GM23338 (cell line): Measurements from ENCODE around the gene INPP5D. TPM values are rescaled to one million over a fixed set of nuclear protein-coding genes. Genes with fewer than 3 reads are reported as not detected.

Experiments
- ATAC-seq: fragments of 200-7000 bp; cut with Tn5 transposase; 3 replicates; pipeline ENCODE4 v1.9.1; 2020
- DNase-seq: peaks from one replicate; pipeline ENCODE4 v3.0.0-alpha.2; 2015; ENCODE audit warnings: low spot score
- H2AFZ ChIP-seq: fragments of 200-600 bp; sonication (generic); 2 replicates; pipeline ENCODE4 v1.8.0; 2016; ENCODE audit warnings: antibody characterized with exemption, mild to moderate bottlenecking, moderate library complexity
- H3F3A ChIP-seq: fragments of 200-600 bp; sonication (generic); replicated peaks from 2 replicates; pipeline ENCODE4 v1.8.0; 2017; ENCODE audit warnings: antibody characterized with exemption, mixed run types, low read depth
- H3K27ac ChIP-seq: fragments of 200-600 bp; sonication (generic); 2 replicates; pipeline ENCODE4 v1.6.1; 2016; ENCODE audit warnings: low read depth
- H3K27me3 ChIP-seq: fragments of 200-600 bp; sonication (generic); 2 replicates; pipeline ENCODE4 v1.8.0; 2016; ENCODE audit warnings: mild to moderate bottlenecking, mixed run types, moderate library complexity; ENCODE audit not compliant: insufficient read depth
- H3K36me3 ChIP-seq: fragments of 200-600 bp; sonication (generic); 2 replicates; pipeline ENCODE4 v1.8.0; 2016; ENCODE audit warnings: mild to moderate bottlenecking; ENCODE audit not compliant: insufficient read depth
- H3K4me1 ChIP-seq: fragments of 200-600 bp; sonication (generic); 2 replicates; pipeline ENCODE4 v1.8.0; 2016; ENCODE audit warnings: mild to moderate bottlenecking, moderate library complexity; ENCODE audit not compliant: insufficient read depth
- H3K4me2 ChIP-seq: fragments of 200-600 bp; sonication (generic); 2 replicates; pipeline ENCODE4 v1.7.1; 2017; ENCODE audit warnings: mixed run types
- H3K4me3 ChIP-seq: fragments of 200-600 bp; sonication (generic); 2 replicates; pipeline ENCODE4 v1.6.1; 2016; ENCODE audit warnings: mixed run types
- H3K79me2 ChIP-seq: fragments of 200-600 bp; sonication (generic); replicated peaks from 2 replicates; pipeline ENCODE4 v1.8.0; 2017; ENCODE audit warnings: mild to moderate bottlenecking; ENCODE audit not compliant: insufficient read depth
- H3K9me2 ChIP-seq: fragments of 200-600 bp; sonication (generic); 2 replicates; pipeline ENCODE4 v1.8.0; 2017; ENCODE audit not compliant: insufficient read depth
- H4K20me1 ChIP-seq: fragments of 200-600 bp; sonication (generic); replicated peaks from 2 replicates; pipeline ENCODE4 v1.8.0; 2017; ENCODE audit warnings: mild to moderate bottlenecking; ENCODE audit not compliant: insufficient read depth
- H3K27ac Mint-ChIP-seq: 2 replicates; pipeline ENCODE4 v1.8.0; 2020; ENCODE audit warnings: inconsistent platforms, mild to moderate bottlenecking, moderate library complexity, mixed read lengths
- H3K27me3 Mint-ChIP-seq: 3 replicates; pipeline ENCODE4 v1.8.0; 2022; ENCODE audit warnings: low read depth, mild to moderate bottlenecking, moderate library complexity, mixed read lengths, inconsistent platforms; ENCODE audit not compliant: insufficient read depth, poor library complexity
- H3K36me3 Mint-ChIP-seq: 3 replicates; pipeline ENCODE4 v1.8.0; 2021; ENCODE audit warnings: low read depth, mild to moderate bottlenecking, inconsistent platforms, moderate library complexity, mixed read lengths
- H3K4me1 Mint-ChIP-seq: 3 replicates; pipeline ENCODE4 v1.8.0; 2020; ENCODE audit warnings: mild to moderate bottlenecking, inconsistent platforms, mixed read lengths
- H3K4me3 Mint-ChIP-seq: 3 replicates; pipeline ENCODE4 v1.8.0; 2021; ENCODE audit warnings: moderate library complexity, mild to moderate bottlenecking, inconsistent platforms, mixed read lengths
- H3K9me3 Mint-ChIP-seq: 3 replicates; pipeline ENCODE4 v1.8.0; 2020; ENCODE audit warnings: moderate library complexity, mild to moderate bottlenecking, inconsistent platforms, mixed read lengths
- CREB1 ChIP-seq: fragments of 250-450 bp; sonication (Bioruptor Pico); IDR thresholded peaks from 2 replicates; pipeline ENCODE4 v1.5.0; 2020; ENCODE audit warnings: low read depth, mild to moderate bottlenecking, moderate library complexity
- CTCF ChIP-seq, 2 experiments: fragments of 200-600 bp in 1 of 2; sonication (generic) in 1 of 2; conservative IDR thresholded peaks; 2 replicates each; pipeline versions ENCODE4 v1.5.1 to v1.6.1; 2016 to 2017; ENCODE audit warnings: antibody characterized with exemption in 2 of 2, low read depth in 2 of 2, mild to moderate bottlenecking in 2 of 2, moderate library complexity in 1 of 2
- ETS1 ChIP-seq: IDR thresholded peaks from 2 replicates; pipeline ENCODE4 v1.6.1; 2016; ENCODE audit warnings: antibody characterized with exemption
- EZH2 ChIP-seq: fragments of 200-600 bp; sonication (generic); IDR thresholded peaks from one replicate; pipeline ENCODE4 v1.8.0; 2017; ENCODE audit warnings: antibody characterized with exemption, mild to moderate bottlenecking, low read depth; ENCODE audit not compliant: unreplicated experiment
- EZH2phosphoT487 ChIP-seq: fragments of 200-600 bp; sonication (generic); IDR thresholded peaks from one replicate; pipeline ENCODE4 v1.8.1; 2018; ENCODE audit warnings: antibody characterized with exemption; ENCODE audit not compliant: unreplicated experiment
- JUNB ChIP-seq: IDR thresholded peaks from one replicate; pipeline ENCODE4 v1.6.1; 2016; ENCODE audit warnings: antibody characterized with exemption; ENCODE audit not compliant: unreplicated experiment
- NANOG ChIP-seq: IDR thresholded peaks from 2 replicates; pipeline ENCODE4 v1.6.1; 2016; ENCODE audit warnings: antibody characterized with exemption, borderline replicate concordance
- POLR2AphosphoS5 ChIP-seq: IDR thresholded peaks from 2 replicates; pipeline ENCODE4 v1.6.1; 2016; ENCODE audit warnings: antibody characterized with exemption, low read depth
- REST ChIP-seq: IDR thresholded peaks from one replicate; pipeline ENCODE4 v1.6.1; 2018; ENCODE audit warnings: antibody characterized with exemption; ENCODE audit not compliant: unreplicated experiment
- STAT1 ChIP-seq: IDR thresholded peaks from one replicate; pipeline ENCODE4 v1.6.1; 2016; ENCODE audit warnings: antibody characterized with exemption; ENCODE audit not compliant: unreplicated experiment
- ZNF114 ChIP-seq: fragments of 250-450 bp; sonication (Bioruptor Pico); IDR thresholded peaks from 2 replicates; pipeline ENCODE4 v1.5.0; 2020; ENCODE audit warnings: mild to moderate bottlenecking, moderate library complexity
- ZNF331 ChIP-seq: fragments of 250-450 bp; sonication (Bioruptor Pico); IDR thresholded peaks from 2 replicates; pipeline ENCODE4 v1.5.0; 2020; ENCODE audit warnings: low read depth, mild to moderate bottlenecking, moderate library complexity
- ZNF462 ChIP-seq: fragments of 250-450 bp; sonication (Bioruptor Pico); IDR thresholded peaks from 2 replicates; pipeline ENCODE4 v1.5.0; 2020; ENCODE audit warnings: mild to moderate bottlenecking, moderate library complexity
- polyA plus RNA-seq: library from polyadenylated mRNA; unstranded; fragments of >200 nt; fragmentation: Nextera tagmentation; extraction: Ambion mirVana; gene quantifications from 2 replicates; pipeline ENCODE4 v1.2.1, GENCODE V29; 2016
- total RNA-seq: library from RNA; depleted of rRNA; stranded (reverse); fragments of >200 nt; shearing (Covaris generic); gene quantifications from 2 replicates; pipeline ENCODE4 v1.2.3, GENCODE V29; 2014

The INPP5D gene
- total and polyA plus RNA-seq, 2 experiments from 2014 or later, result 6.6 to 8.3 TPM

GRCh38 chr2:233087713-233088112 is 27.6 kb downstream of the INPP5D start:
- H2AFZ ChIP-seq, result no peak overlapping the region
- no peaks in the 10 kb centered on the region for H3K79me2 ChIP-seq
- no peak for DNase-seq
- H3K36me3 ChIP-seq, result no peaks in the 10 kb centered on the region
- TF ChIP-seq EZH2phosphoT487, result no peak
- no peak for TF ChIP-seq CREB1
- TF ChIP-seq POLR2AphosphoS5, result no peak
- no peak for TF ChIP-seq EZH2
- no peak for TF ChIP-seq ZNF331
- TF ChIP-seq ETS1, result no peak
- no peak for TF ChIP-seq CTCF (conservative IDR thresholded peaks at IDR 0.05; ENCODE audit: low read depth in 2 of 2)
- no peak for TF ChIP-seq JUNB
- no peak for TF ChIP-seq ZNF462 (CRISPR knock-in tag)
- TF ChIP-seq ZNF114 (CRISPR knock-in tag), result no peak
- TF ChIP-seq STAT1, result no peak
- no peak for TF ChIP-seq REST
- TF ChIP-seq NANOG, result no peak
- Mint-ChIP-seq H3K27ac (no peak overlapping the region), H3K9me3 (no peaks in the 10 kb centered on the region), H3K4me3 (no peak overlapping the region), H3K4me1 (peaks cover 7% of the 10 kb centered on the region), H3K36me3 (no peaks in the 10 kb centered on the region), H3K27me3 (peaks cover 3% of the 10 kb centered on the region)
- H3K4me1 ChIP-seq, result no peaks in the 10 kb centered on the region
- no peak for ATAC-seq
- no peaks in the 10 kb centered on the region for H3F3A ChIP-seq
- no peaks in the 10 kb centered on the region for H3K9me2 ChIP-seq
- no peak overlapping the region for H3K27ac ChIP-seq
- H4K20me1 ChIP-seq, result no peaks in the 10 kb centered on the region
- H3K27me3 ChIP-seq, result no peaks in the 10 kb centered on the region
- no peak overlapping the region for H3K4me3 ChIP-seq
- H3K4me2 ChIP-seq, result no peak overlapping the region
